Measurements from ENCODE around the gene THRA. TPM values are rescaled to one million over a fixed set of nuclear protein-coding genes. Genes with fewer than 3 reads are reported as not detected.
A peak's percentile ranks its signal among the peaks of the same experiment; 100 is the strongest.

The THRA gene
- total and polyA plus RNA-seq, 3 donors from 2014 or later: 41.2 to 51.7 (median 44.9) TPM

DNA sequence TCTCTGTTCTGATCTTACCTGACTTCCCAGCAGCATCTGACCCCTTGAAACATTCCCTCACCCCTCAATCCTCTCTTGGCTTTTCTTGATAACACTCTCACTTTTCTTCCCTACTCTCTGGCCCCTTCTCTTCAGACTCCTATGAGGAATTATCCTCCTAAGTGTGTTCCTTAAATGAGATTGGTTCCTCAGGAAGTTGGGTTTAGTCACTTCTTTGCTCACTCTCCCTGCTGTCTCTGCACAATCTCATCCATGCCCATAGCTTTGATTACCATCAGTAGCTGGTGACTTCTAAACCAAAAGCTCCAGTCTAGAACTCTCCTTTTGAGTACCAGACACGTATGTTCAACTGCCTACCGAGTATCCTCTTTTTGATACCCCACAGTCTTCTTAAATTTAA, 21.6 kb upstream of the THRA start:
- 89 to 90% methylated on average over 2 of the region's 2 CpGs for WGBS, 2 donors
- Histone ChIP-seq H3K27me3 (no peaks in the 10 kb centered on the region), H3K9me3 (no peaks in the 10 kb centered on the region), H3K4me1 (no peaks in the 10 kb centered on the region), H3K36me3 (ENCODE audit: low read depth, missing control alignments) (no peaks in the 10 kb centered on the region), H3K4me3 (no peak overlapping the region), H3K27ac (no peak overlapping the region)
- intact Hi-C loops (cut with DNase I; ENCODE audit: low total_unique reads): no loop called here
- DNase-seq: no peak
- TF ChIP-seq POLR2A (IDR thresholded peaks at IDR 0.05): no peak
- TF ChIP-seq, protein P1, sequence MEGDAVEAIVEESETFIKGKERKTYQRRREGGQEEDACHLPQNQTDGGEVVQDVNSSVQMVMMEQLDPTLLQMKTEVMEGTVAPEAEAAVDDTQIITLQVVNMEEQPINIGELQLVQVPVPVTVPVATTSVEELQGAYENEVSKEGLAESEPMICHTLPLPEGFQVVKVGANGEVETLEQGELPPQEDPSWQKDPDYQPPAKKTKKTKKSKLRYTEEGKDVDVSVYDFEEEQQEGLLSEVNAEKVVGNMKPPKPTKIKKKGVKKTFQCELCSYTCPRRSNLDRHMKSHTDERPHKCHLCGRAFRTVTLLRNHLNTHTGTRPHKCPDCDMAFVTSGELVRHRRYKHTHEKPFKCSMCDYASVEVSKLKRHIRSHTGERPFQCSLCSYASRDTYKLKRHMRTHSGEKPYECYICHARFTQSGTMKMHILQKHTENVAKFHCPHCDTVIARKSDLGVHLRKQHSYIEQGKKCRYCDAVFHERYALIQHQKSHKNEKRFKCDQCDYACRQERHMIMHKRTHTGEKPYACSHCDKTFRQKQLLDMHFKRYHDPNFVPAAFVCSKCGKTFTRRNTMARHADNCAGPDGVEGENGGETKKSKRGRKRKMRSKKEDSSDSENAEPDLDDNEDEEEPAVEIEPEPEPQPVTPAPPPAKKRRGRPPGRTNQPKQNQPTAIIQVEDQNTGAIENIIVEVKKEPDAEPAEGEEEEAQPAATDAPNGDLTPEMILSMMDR (IDR thresholded peaks at IDR 0.05): no peak

DNA sequence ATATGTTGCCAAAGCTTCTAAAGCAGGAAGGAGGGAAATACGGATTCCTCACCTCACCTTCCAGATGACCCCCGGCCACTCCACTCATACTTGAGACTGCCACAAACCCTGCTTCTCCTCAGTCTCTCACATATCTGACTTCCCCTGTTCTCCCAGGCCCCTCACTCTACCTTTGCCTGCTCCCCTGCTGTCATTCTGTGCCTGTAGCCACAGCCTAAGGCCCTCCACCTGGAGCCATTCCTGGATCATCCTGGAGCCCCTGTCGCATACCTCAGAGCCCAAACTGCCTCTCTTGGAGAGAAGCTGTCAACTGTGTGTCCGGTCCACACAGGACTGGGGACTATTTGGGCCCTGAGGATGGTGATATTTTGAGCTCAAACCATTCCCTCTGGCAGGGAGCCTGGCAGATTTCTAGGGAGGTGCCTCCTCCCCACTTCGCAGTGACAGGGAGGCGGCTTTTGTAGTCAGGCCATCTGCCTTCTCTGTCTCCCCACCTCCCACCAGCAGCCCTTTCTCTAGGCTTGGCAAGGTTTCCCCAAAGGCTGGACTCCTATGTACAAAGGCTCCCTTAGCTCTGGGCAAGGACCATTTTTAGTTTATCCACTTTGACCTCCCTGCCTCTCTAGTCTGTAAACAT, 6.3 kb upstream of the THRA start:
- H3K27me3 ChIP-seq: no peaks in the 10 kb centered on the region
- intact Hi-C loops (cut with DNase I; ENCODE audit: low total_unique reads): no loop called here
- H3K27ac ChIP-seq: no peak overlapping the region
- peaks cover 13% of the 10 kb centered on the region for H3K4me1 ChIP-seq
- TF ChIP-seq, protein P1 (IDR thresholded peaks at IDR 0.05): no peak
- TF ChIP-seq POLR2A (IDR thresholded peaks at IDR 0.05): no peak
- no peak overlapping the region for H3K4me3 ChIP-seq
- 77 to 79% methylated on average over 6 of the region's 6 CpGs for WGBS, 2 donors
- no peak for DNase-seq
- H3K36me3 ChIP-seq (ENCODE audit: low read depth, missing control alignments): no peaks in the 10 kb centered on the region
- H3K9me3 ChIP-seq: no peaks in the 10 kb centered on the region

DNA sequence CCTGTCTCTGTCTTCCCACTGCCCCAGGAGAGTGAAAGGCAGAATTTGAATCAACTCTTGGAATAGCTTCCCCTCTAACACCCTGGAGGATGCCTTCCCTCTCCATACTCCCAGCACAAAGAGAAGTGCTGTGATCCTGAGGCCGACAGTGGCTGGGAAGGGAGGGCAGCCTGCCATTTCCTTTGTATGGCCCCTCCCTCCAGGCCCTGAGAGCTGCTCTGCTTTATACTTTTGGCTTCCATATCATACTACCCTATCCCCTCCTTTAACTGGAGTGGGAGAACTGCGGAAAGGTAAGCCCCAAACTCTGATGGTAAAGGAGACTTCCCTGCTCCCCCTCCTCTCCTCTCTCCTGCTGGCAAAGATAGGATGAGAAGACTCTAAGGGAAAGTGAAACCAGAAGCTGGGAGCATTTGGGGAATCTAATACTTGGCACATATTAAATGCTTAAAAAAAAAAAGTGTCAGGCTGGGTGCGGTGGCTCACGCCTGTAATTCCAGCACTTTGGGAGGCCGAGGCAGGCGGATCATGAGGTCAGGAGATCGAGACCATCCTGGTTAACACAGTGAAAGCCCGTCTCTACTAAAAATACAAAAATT, 4.5 kb upstream of the THRA start:
- 49 to 57% methylated on average over 8 of the region's 8 CpGs for WGBS, 2 donors
- Histone ChIP-seq H3K27ac (peak overlapping the region; percentile 55 to 80), H3K4me1 (peaks cover 19% of the 10 kb centered on the region), H3K27me3 (no peaks in the 10 kb centered on the region), H3K4me3 (no peak overlapping the region), H3K36me3 (ENCODE audit: low read depth, missing control alignments) (no peaks in the 10 kb centered on the region), H3K9me3 (no peaks in the 10 kb centered on the region)
- intact Hi-C loops (cut with DNase I; ENCODE audit: low total_unique reads): no loop called here
- no peak for DNase-seq
- TF ChIP-seq POLR2A (IDR thresholded peaks at IDR 0.05): no peak
- TF ChIP-seq, protein P1 (IDR thresholded peaks at IDR 0.05): no peak

DNA sequence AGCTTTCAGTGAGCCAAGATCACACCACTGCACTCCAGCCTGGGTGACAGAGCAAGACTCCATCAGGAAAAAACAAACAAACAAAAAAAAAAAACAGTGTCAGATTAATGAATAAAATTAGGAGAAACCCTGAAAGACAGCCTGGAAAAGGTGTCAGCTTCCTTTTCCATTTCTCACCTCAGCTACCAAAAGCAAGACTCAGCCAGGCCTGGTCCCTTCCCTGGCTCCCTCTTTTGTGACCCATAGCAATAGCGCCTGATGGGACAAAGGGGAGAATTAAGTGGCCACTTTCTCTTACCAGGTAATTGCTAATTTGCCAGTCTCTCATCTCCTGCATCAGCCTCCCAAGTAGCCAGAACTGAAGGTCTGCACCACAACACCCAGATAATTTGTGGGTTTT, 3.9 kb upstream of the THRA start:
- Histone ChIP-seq H3K4me1 (peaks cover 17% of the 10 kb centered on the region), H3K27me3 (no peaks in the 10 kb centered on the region), H3K4me3 (no peak overlapping the region), H3K9me3 (no peaks in the 10 kb centered on the region), H3K36me3 (ENCODE audit: low read depth, missing control alignments) (no peaks in the 10 kb centered on the region), H3K27ac (peak overlapping the region; percentile 55 to 80)
- DNase-seq: no peak
- TF ChIP-seq, protein P1 (IDR thresholded peaks at IDR 0.05): no peak
- TF ChIP-seq POLR2A (IDR thresholded peaks at IDR 0.05): no peak
- WGBS, 2 donors: 92 to 100% methylated on average over 1 of the region's 1 CpG
- intact Hi-C loops (cut with DNase I; ENCODE audit: low total_unique reads): no loop called here

All from testis (tissue), 3 donors.